AG09319 (cell line): Measurements from ENCODE around the gene CCNB2.
"Not testable (repeated sequence)": the region's sequence is repeated elsewhere in the genome, so short reads cannot be mapped to it uniquely, and the experiment has no call there.

Experiments used
- DNase-seq: peaks from one replicate; pipeline ENCODE4 v3.0.0-alpha.2; 2010; ENCODE audit warnings: low read depth; ENCODE audit errors: extremely low read depth
- TF ChIP-seq, protein P1 (sequence below): IDR thresholded peaks from 2 replicates; pipeline ENCODE4 v1.5.1; 2011; ENCODE audit warnings: low read depth, mild to moderate bottlenecking, inconsistent platforms, low read length, moderate library complexity

The CCNB2 gene

GRCh38 chr15:59133929-59134427 is 29.0 kb downstream of the CCNB2 start:
- TF ChIP-seq, protein P1, sequence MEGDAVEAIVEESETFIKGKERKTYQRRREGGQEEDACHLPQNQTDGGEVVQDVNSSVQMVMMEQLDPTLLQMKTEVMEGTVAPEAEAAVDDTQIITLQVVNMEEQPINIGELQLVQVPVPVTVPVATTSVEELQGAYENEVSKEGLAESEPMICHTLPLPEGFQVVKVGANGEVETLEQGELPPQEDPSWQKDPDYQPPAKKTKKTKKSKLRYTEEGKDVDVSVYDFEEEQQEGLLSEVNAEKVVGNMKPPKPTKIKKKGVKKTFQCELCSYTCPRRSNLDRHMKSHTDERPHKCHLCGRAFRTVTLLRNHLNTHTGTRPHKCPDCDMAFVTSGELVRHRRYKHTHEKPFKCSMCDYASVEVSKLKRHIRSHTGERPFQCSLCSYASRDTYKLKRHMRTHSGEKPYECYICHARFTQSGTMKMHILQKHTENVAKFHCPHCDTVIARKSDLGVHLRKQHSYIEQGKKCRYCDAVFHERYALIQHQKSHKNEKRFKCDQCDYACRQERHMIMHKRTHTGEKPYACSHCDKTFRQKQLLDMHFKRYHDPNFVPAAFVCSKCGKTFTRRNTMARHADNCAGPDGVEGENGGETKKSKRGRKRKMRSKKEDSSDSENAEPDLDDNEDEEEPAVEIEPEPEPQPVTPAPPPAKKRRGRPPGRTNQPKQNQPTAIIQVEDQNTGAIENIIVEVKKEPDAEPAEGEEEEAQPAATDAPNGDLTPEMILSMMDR: no peak
- no peak for DNase-seq

DNA sequence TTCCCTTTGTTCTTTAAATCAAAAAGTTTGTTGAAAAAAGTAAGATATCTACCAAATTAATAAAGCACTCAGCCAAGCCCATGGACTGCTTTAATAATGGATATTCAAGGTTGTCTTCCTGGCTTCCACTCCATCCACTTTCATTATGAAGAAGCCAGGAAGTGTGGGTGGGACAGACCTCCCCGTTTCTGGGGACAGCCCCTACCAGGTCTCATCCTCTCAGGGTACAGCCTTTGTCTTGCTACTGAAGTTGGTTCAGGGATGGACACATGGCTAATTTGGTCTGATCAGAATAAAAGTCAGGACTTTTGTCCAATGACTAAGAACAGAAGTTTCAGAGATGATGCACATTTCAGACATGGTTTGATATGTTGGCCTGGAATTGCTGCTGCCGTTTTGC is 32.6 kb downstream of the CCNB2 start:
- TF ChIP-seq, protein P1: no peak
- no peak for DNase-seq

DNA sequence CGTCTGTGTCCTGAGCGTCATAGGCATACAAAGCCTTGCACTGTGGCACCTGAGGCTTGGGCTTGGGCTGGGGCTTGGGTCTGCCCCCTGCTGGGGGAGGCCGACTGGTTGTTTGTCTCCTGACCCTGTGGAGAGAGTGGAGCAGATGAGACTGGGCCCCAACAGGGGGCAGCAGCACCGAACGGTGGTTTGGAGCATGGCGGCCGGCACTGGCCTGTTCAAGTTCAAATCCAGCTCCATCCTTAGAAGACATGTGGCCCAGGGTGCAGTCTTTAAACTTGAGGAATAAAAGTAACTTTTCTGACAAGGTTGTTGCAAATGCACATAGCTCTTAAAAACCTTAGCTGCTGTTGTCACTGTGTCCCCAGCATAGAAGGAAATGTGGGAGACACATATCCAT is 33.3 kb downstream of the CCNB2 start:
- no peak for DNase-seq
- TF ChIP-seq, protein P1: peak; percentile 47

DNA sequence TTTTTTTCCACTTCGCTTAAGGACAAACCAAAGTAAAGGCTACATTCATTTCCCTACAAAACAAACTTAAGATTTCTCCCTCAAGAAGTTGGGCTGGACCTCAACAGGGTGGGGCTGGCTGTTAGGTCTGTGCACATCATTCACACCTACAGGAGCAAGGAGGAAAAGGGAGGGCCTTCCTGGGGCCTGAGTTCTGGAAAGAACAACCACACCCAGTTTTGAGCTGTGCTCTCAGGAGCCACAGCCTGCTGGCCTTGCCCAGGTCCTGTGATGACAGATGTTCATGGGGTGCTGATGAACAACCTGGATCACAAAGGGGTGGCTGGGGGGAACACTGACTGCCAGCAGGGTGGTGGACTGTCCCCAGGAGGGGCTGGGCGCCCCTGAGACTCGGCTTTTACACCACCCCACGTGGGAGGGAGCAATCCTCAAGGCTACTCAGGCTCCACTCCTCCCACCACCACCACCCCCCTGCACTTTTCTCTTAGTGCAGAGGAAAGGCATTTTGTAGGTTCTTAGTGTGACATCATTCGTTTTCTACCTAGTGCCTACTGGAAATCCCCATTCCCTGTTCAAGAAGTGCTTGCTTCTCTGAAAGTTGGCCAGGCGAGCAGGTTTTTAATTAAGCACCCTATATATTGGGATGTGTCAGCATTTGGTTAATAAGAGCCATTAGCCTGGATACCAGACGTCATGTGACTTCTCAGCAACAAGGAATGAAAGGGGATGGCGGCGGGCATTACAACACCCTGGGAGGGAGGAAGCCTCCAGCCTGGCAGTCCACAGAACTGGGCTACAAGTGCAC is 35.7 kb downstream of the CCNB2 start:
- TF ChIP-seq, protein P1: no peak
- DNase-seq: no peak

DNA sequence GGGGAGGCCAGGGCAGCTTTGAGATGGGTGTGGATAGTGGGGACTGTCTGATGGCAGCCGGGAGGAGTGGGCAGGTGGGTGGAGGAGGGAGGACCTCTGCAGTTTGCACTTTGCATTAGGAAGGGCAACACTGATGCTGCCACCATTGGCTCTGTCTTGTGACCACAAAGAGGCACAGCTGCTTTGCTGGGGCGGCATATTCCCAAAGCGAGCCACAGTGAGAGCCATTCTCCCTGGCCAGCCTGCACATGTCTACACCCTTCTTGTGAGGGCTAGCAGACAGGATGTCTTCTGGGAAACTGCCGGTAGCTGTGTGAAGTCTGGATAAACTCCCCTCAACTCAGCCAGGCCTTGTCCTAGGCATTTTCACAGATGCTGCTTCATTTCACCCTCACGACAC is 38.3 kb downstream of the CCNB2 start:
- TF ChIP-seq, protein P1: no peak
- DNase-seq: no peak

DNA sequence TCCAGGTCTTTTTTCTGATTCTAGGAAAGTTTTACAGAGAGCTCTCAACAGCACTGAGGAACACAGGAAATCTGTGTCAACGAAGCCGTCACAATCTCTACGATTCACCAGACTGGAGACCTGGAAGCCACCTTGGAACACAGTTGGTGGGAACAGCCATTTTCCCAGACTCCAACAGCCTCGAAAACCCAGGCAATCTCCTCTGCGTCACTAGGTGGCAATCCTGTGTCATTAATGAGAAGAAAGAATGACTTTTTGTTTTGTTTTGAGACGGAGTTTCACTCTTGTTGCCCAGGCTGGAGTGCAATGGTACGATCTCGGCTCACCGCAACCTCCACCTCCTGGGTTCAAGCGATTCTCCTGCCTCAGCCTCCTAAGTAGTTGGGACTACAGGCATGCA is 39.6 kb downstream of the CCNB2 start:
- not testable (repeated sequence) for DNase-seq
- TF ChIP-seq, protein P1: peak; percentile 42

DNA sequence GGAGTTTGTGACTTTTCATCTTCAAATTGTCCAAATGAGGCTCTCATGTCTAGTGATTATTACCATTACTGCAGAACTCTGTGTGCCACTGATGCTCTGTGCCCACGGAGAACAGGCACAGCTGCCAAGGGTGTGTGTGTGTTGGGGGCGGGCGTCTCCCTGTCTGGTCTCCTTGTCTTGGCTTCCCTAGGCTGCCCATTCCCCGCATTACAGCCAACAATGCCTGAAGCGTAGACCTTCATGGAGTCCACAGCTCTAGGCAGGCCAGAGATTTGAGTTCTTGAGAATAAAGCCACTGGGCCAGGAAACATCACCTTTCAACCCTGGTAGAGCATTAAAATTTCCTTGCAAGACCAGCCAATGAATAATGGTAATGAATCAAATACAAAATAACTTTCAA is 42.7 kb downstream of the CCNB2 start:
- no peak for DNase-seq
- TF ChIP-seq, protein P1: no peak
